IPS-15b (cell line): Measurements from ENCODE around the gene FMN1.

Experiments used
- H3K27me3 ChIP-seq: one replicate; pipeline ENCODE4 v1.6.1; 2013; ENCODE audit warnings: low read length; ENCODE audit not compliant: control insufficient read depth, insufficient read depth
- H3K36me3 ChIP-seq: one replicate; pipeline ENCODE4 v1.6.1; 2013; ENCODE audit warnings: low read length; ENCODE audit not compliant: control insufficient read depth, insufficient read depth
- H3K4me1 ChIP-seq: one replicate; pipeline ENCODE4 v1.6.1; 2013; ENCODE audit warnings: mild to moderate bottlenecking, low read length; ENCODE audit not compliant: control insufficient read depth, insufficient read depth
- H3K4me3 ChIP-seq: one replicate; pipeline ENCODE4 v1.5.1; 2013; ENCODE audit warnings: low read depth, low read length
- H3K9ac ChIP-seq: one replicate; pipeline ENCODE4 v1.6.1; 2013; ENCODE audit warnings: low read depth, mild to moderate bottlenecking, low read length
- H3K9me3 ChIP-seq: one replicate; pipeline ENCODE4 v1.6.1; 2013; ENCODE audit warnings: mild to moderate bottlenecking, low read length; ENCODE audit not compliant: control insufficient read depth, insufficient read depth

Gene FMN1

DNA sequence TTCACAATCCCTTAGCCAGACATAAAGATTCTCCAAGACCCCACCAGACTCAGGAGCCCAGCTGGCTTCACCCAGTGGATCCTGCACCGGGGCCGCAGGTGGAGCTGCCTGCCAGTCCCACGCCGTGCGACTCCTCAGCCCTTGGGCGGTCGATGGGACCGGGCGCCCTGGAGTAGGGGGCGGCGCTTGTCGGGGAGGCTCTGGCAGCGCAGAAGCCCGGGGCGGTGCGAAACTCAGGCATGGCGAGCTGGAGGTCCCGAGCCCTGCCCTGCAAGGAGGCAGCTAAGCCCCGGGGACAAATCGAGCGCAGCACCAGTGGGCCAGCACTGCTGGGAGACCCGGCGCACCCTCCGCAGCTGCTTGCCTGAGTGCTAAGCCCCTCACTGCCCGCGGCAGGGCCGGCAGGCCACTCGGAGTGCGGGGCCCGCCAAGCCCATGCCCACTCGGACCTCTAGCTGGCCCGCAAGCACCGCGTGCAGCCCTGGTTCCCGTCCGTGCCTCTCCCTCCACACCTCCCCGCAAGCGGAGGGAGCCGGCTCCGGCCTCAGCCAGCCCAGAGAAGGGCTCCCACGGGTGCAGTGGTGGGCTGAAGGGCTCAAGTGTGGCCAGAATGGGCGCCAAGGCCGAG, 175.0 kb downstream of the FMN1 start:
- Histone ChIP-seq H3K9me3 (no peaks in the 10 kb centered on the region), H3K4me1 (peaks cover 8% of the 10 kb centered on the region), H3K36me3 (no peaks in the 10 kb centered on the region), H3K27me3 (no peaks in the 10 kb centered on the region), H3K4me3 (no peak overlapping the region), H3K9ac (no peak overlapping the region)

- Histone ChIP-seq H3K36me3 (no peaks in the 10 kb centered on the region), H3K4me1 (no peaks in the 10 kb centered on the region), H3K4me3 (no peak overlapping the region), H3K27me3 (no peaks in the 10 kb centered on the region), H3K9ac (no peak overlapping the region), H3K9me3 (no peaks in the 10 kb centered on the region)
These were observed 178.0 kb downstream of the FMN1 start for GRCh38 chr15:33016405-33017024.

- Histone ChIP-seq H3K9me3 (no peaks in the 10 kb centered on the region), H3K4me3 (no peak overlapping the region), H3K36me3 (no peaks in the 10 kb centered on the region), H3K9ac (no peak overlapping the region), H3K4me1 (no peaks in the 10 kb centered on the region), H3K27me3 (no peaks in the 10 kb centered on the region)
These were observed 179.9 kb downstream of the FMN1 start for GRCh38 chr15:33014586-33014985.

GRCh38 chr15:33013827-33014445, 180.6 kb downstream of the FMN1 start:
- Histone ChIP-seq H3K9me3 (no peaks in the 10 kb centered on the region), H3K4me3 (no peak overlapping the region), H3K9ac (no peak overlapping the region), H3K4me1 (peaks cover under 1% of the 10 kb centered on the region), H3K36me3 (no peaks in the 10 kb centered on the region), H3K27me3 (no peaks in the 10 kb centered on the region)

- Histone ChIP-seq H3K4me1 (peaks cover 11% of the 10 kb centered on the region), H3K27me3 (no peaks in the 10 kb centered on the region), H3K36me3 (no peaks in the 10 kb centered on the region), H3K9me3 (no peaks in the 10 kb centered on the region), H3K9ac (no peak overlapping the region), H3K4me3 (no peak overlapping the region)
These were observed 182.5 kb downstream of the FMN1 start for GRCh38 chr15:33011976-33012375.

GRCh38 chr15:33009603-33010002, 184.9 kb downstream of the FMN1 start:
- Histone ChIP-seq H3K27me3 (no peaks in the 10 kb centered on the region), H3K36me3 (no peaks in the 10 kb centered on the region), H3K9ac (no peak overlapping the region), H3K4me3 (no peak overlapping the region), H3K9me3 (no peaks in the 10 kb centered on the region), H3K4me1 (peaks cover 11% of the 10 kb centered on the region)

DNA sequence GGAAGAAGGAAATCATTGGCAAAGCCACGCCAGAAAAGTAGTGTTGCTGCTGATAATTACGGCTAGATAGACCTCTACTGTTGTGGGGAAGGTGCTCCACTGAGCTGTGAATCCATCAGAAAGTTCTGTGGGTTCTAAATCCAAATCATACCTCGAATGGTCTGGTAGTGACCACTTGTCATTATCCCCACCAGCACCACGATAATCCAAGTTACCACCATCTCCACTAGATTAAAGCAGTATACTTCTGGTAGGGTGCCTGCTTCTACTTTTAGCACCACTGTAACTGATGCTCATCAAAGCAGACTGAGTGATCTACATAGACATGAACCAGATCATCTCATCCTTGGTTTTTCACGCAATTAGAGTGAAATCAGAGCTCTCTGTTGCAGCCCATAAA, 185.5 kb downstream of the FMN1 start:
- Histone ChIP-seq H3K4me1 (peaks cover 11% of the 10 kb centered on the region), H3K27me3 (no peaks in the 10 kb centered on the region), H3K9me3 (no peaks in the 10 kb centered on the region), H3K4me3 (no peak overlapping the region), H3K9ac (no peak overlapping the region), H3K36me3 (no peaks in the 10 kb centered on the region)

DNA sequence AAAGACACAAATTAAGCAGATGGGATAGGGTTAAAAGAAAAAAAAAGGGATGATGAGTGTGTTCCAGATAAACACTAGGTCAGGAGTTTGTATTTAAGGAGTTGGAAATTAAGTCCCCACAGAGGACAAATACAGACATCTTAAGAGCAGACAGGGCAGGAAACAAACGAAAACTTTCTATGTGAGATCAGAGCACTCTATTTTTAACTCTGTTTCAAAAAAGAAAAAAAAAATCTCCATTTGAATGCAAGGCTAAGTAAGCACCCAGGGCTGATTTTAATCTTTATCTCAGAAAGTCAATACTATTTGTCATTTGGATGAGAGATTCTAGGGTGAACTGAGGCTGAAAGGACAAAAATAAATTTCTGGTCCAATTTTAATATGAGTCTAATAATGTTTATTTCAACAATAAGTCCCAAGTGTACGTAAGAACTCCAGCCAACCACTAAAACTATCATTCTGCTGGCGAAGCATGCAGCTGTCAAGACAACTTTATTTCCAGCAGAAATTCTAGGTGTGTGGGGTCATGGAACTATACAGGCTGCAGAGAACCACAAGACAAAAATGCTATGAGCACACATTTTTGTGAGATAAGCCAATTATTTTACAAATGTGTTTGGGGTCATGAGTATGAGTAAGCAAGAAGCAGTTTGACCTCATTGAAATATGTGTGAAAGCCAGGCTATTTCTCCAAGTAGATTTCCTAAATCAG, 186.1 kb downstream of the FMN1 start:
- Histone ChIP-seq H3K9me3 (no peaks in the 10 kb centered on the region), H3K4me3 (no peak overlapping the region), H3K27me3 (no peaks in the 10 kb centered on the region), H3K4me1 (peaks cover 11% of the 10 kb centered on the region), H3K36me3 (no peaks in the 10 kb centered on the region), H3K9ac (no peak overlapping the region)

GRCh38 chr15:33007303-33007855, 187.1 kb downstream of the FMN1 start:
- no peak overlapping the region for H3K9ac ChIP-seq
- no peaks in the 10 kb centered on the region for H3K36me3 ChIP-seq
- peaks cover 11% of the 10 kb centered on the region for H3K4me1 ChIP-seq
- H3K27me3 ChIP-seq = no peaks in the 10 kb centered on the region
- no peak overlapping the region for H3K4me3 ChIP-seq
- no peaks in the 10 kb centered on the region for H3K9me3 ChIP-seq

GRCh38 chr15:33005582-33005981, 188.9 kb downstream of the FMN1 start:
- H3K27me3 ChIP-seq = no peaks in the 10 kb centered on the region
- peaks cover 11% of the 10 kb centered on the region for H3K4me1 ChIP-seq
- no peak overlapping the region for H3K9ac ChIP-seq
- no peak overlapping the region for H3K4me3 ChIP-seq
- no peaks in the 10 kb centered on the region for H3K9me3 ChIP-seq
- H3K36me3 ChIP-seq = no peaks in the 10 kb centered on the region

DNA sequence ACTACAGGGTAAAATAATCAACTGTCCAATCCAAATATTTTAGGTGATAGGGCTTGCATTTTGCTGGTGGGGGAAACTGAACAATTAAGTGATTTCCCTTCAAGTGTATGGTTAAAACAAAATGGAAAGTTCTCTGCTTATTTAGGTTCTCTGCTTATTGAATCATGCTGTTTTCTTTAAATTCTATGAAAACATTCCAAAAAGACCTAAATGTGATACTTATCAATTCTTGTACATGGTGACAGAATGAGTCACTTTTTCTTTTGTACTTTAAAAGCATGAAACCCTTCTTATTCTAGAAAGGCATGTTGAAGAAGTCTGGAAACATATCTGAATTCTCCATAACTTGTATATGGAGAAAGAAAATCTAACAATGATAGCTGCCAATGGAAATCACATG, 192.6 kb downstream of the FMN1 start:
- H3K4me3 ChIP-seq = no peak overlapping the region
- H3K36me3 ChIP-seq = no peaks in the 10 kb centered on the region
- H3K4me1 ChIP-seq = no peaks in the 10 kb centered on the region
- no peak overlapping the region for H3K9ac ChIP-seq
- H3K9me3 ChIP-seq = no peaks in the 10 kb centered on the region
- no peaks in the 10 kb centered on the region for H3K27me3 ChIP-seq
